Lung (tissue), 12 donors: ENCODE results near the gene NOP16. TPM values are rescaled to one million over a fixed set of nuclear protein-coding genes. Genes with fewer than 3 reads are reported as not detected.

Source experiments
- ATAC-seq: fragments of 200-7000 bp; cut with Tn5 transposase; one replicate; pipeline ENCODE4 v1.9.1; 2020; ENCODE audit warnings: moderate number of reproducible peaks; ENCODE audit not compliant: insufficient read depth, low FRiP score
- DNase-seq, 3 donors: peaks; one replicate each; pipeline ENCODE4 v3.0.0-alpha.2; 2013 to 2017
- H3K27ac ChIP-seq, 2 donors: one replicate each; pipeline ENCODE4 v1.5.1; 2013; ENCODE audit warnings: mild to moderate bottlenecking in 2 of 2, moderate library complexity in 2 of 2, control low read depth in 1 of 2, inconsistent platforms in 1 of 2, low read depth in 1 of 2, low read length in 1 of 2
- H3K27me3 ChIP-seq, 3 donors: one replicate each; pipeline ENCODE4 v1.5.1; 2013; ENCODE audit warnings: low read length in 2 of 3; ENCODE audit not compliant: control insufficient read depth in 3 of 3, insufficient read depth in 3 of 3
- H3K36me3 ChIP-seq, 4 donors: one replicate each; pipeline ENCODE4 v1.5.1; 2013; ENCODE audit warnings: low read length in 4 of 4, mild to moderate bottlenecking in 1 of 4, moderate library complexity in 1 of 4; ENCODE audit not compliant: control insufficient read depth in 4 of 4, insufficient read depth in 4 of 4
- H3K4me1 ChIP-seq, 5 donors: one replicate each; pipeline ENCODE4 v1.5.1; 2013; ENCODE audit warnings: low read length in 5 of 5, mild to moderate bottlenecking in 2 of 5, moderate library complexity in 1 of 5; ENCODE audit not compliant: control insufficient read depth in 5 of 5, insufficient read depth in 5 of 5
- H3K4me3 ChIP-seq: one replicate; pipeline ENCODE4 v1.5.1; 2013; ENCODE audit warnings: mild to moderate bottlenecking, control low read depth, moderate library complexity
- H3K9ac ChIP-seq, 2 donors: one replicate each; pipeline ENCODE4 v1.5.1; 2013; ENCODE audit warnings: low read length in 2 of 2, control low read depth in 1 of 2; ENCODE audit not compliant: insufficient read depth in 1 of 2
- H3K9me3 ChIP-seq, 4 donors: one replicate each; pipeline ENCODE4 v1.5.1; 2013; ENCODE audit warnings: low read length in 3 of 4, mild to moderate bottlenecking in 1 of 4, moderate library complexity in 1 of 4; ENCODE audit not compliant: control insufficient read depth in 4 of 4, insufficient read depth in 3 of 4
- CTCF ChIP-seq: IDR thresholded peaks from 2 replicates; pipeline ENCODE4 v1.5.1; 2012; ENCODE audit warnings: mild to moderate bottlenecking; ENCODE audit errors: control extremely low read depth, extremely low read depth
- WGBS, 2 donors: extraction: QIAGEN DNeasy Blood & Tissue Kit; methylation state at CpG; one replicate each; pipeline ENCODE4 v1.1.7; 2013; 5-methylcytosine and 5-hydroxymethylcytosine counted together
- polyA plus RNA-seq, 2 donors: library from polyadenylated mRNA; stranded (reverse); fragments of 200-250 nt; gene quantifications; one replicate each; pipeline ENCODE4 v1.2.1, GENCODE V29; 2013
- total RNA-seq, 2 donors: library from RNA; depleted of rRNA in 1 of 2; stranded (reverse); fragments of >200 nt in 1 of 2; gene quantifications; one replicate each; pipeline ENCODE4 v1.2.1, GENCODE V29; 2014 to 2021
- donor health status: control.
- donor health status: control.
- donor health status: Bipolar disorder and iron deficiency.
- donor health status: healthy.
- donor health status: DM: yes; HTN: yes; CAD: no.

NOP16 gene
- total and polyA plus RNA-seq, 4 donors: 5.0 to 52.1 (median 36.5) TPM

GRCh38 chr5:176359658-176360057 lies 28.7 kb downstream of the NOP16 start:
- H3K36me3 ChIP-seq: peaks cover 2 to 14% (median 8%) of the 10 kb centered on the region in 4 donors
- DNase-seq: peak; percentile 19 to 48 (median 28)
- no peak overlapping the region for H3K9ac ChIP-seq
- no peak for TF ChIP-seq CTCF
- no peaks in the 10 kb centered on the region for H3K9me3 ChIP-seq
- 64 to 74% methylated on average over 4 of the region's 4 CpGs for WGBS, 2 donors
- H3K27ac ChIP-seq: no peak overlapping the region
- no peaks in the 10 kb centered on the region for H3K27me3 ChIP-seq
- peaks cover 0 to 9% (median 0%) of the 10 kb centered on the region in 5 donors for H3K4me1 ChIP-seq
- H3K4me3 ChIP-seq: no peak overlapping the region
- no peak for ATAC-seq

- Histone ChIP-seq H3K9ac (no peak overlapping the region), H3K27me3 (no peaks in the 10 kb centered on the region), H3K4me3 (no peak overlapping the region), H3K9me3 (no peaks in the 10 kb centered on the region), H3K4me1 (peaks cover 0 to 7% (median under 1%) of the 10 kb centered on the region in 5 donors), H3K36me3 (peaks cover 14 to 37% (median 24%) of the 10 kb centered on the region in 4 donors), H3K27ac (no peak overlapping the region)
- no peak for TF ChIP-seq CTCF
- no peak for ATAC-seq
- 94 to 96% methylated on average over 3 of the region's 3 CpGs for WGBS, 2 donors
- no peak for DNase-seq
These were observed 32.2 kb downstream of the NOP16 start for GRCh38 chr5:176356179-176356566.

GRCh38 chr5:176355400-176356178 lies 32.8 kb downstream of the NOP16 start:
- no peak for ATAC-seq
- no peak for TF ChIP-seq CTCF
- Histone ChIP-seq H3K9me3 (no peaks in the 10 kb centered on the region), H3K36me3 (peaks cover 14 to 40% (median 25%) of the 10 kb centered on the region in 4 donors), H3K4me1 (peaks cover 0 to 7% (median 2%) of the 10 kb centered on the region in 5 donors), H3K27ac (no peak overlapping the region), H3K27me3 (no peaks in the 10 kb centered on the region), H3K4me3 (no peak overlapping the region), H3K9ac (no peak overlapping the region)
- 89 to 93% methylated on average over 16 of the region's 16 CpGs for WGBS, 2 donors
- no peak for DNase-seq
